Neural cell (in vitro differentiated cells): ENCODE results near the gene CLSTN2.

Experiments
- CTCF ChIP-seq: fragments of 450-650 bp; IDR thresholded peaks from 2 replicates; pipeline ENCODE4 v1.5.1; 2014; ENCODE audit warnings: antibody characterized with exemption, mild to moderate bottlenecking, moderate library complexity; ENCODE audit not compliant: poor library complexity, severe bottlenecking
- EP300 ChIP-seq: fragments of 450-650 bp; conservative IDR thresholded peaks from 2 replicates; pipeline ENCODE4 v1.6.1; 2014; ENCODE audit warnings: antibody characterized with exemption, mild to moderate bottlenecking, moderate library complexity; ENCODE audit not compliant: poor library complexity, severe bottlenecking
- EZH2 ChIP-seq: fragments of 200-600, 300-800 bp; shearing (Covaris generic), sonication (generic); IDR thresholded peaks from 2 replicates; pipeline ENCODE4 v1.6.1; 2014; ENCODE audit warnings: antibody characterized with exemption, low read length, borderline replicate concordance, mild to moderate bottlenecking; ENCODE audit not compliant: insufficient read depth, poor library complexity, severe bottlenecking
- POLR2AphosphoS5 ChIP-seq: IDR thresholded peaks from 2 replicates; pipeline ENCODE4 v1.6.1; 2012
- RAD21 ChIP-seq: fragments of 450-650 bp; conservative IDR thresholded peaks from 2 replicates; pipeline ENCODE4 v1.6.1; 2014; ENCODE audit warnings: antibody characterized with exemption, mild to moderate bottlenecking, moderate library complexity
- REST ChIP-seq: IDR thresholded peaks from 2 replicates; pipeline ENCODE4 v1.6.1; 2012; ENCODE audit warnings: borderline replicate concordance
- TAF1 ChIP-seq: IDR thresholded peaks from 2 replicates; pipeline ENCODE4 v1.6.1; 2012; ENCODE audit warnings: low read depth

GRCh38 chr3:140597792-140598191, 662.8 kb downstream of the CLSTN2 start:
- TF ChIP-seq POLR2AphosphoS5 (no peak), CTCF (no peak), RAD21 (no peak), EZH2 (no peak), EP300 (no peak), TAF1 (no peak), REST (no peak)
